HepG2 (cell line): ENCODE data around the gene CACNA1G. TPM values are rescaled to one million over a fixed set of nuclear protein-coding genes. Genes with fewer than 3 reads are reported as not detected.

ENCODE experiments used
- DRAP1 ChIP-seq: IDR thresholded peaks from 2 replicates; pipeline ENCODE4 v1.6.1; 2016; ENCODE audit warnings: missing genetic modification reagents, missing compliant biosample characterization
- FOXC1 ChIP-seq: sonication (generic); formaldehyde crosslinking; IDR thresholded peaks from 2 replicates; pipeline ENCODE4 v1.8.0; 2022; ENCODE audit warnings: mild to moderate bottlenecking, missing genetic modification reagents, borderline replicate concordance
- FOXP4 ChIP-seq: sonication (generic); formaldehyde crosslinking; IDR thresholded peaks from 2 replicates; pipeline ENCODE4 v1.4.0; 2020; ENCODE audit warnings: missing genetic modification reagents
- HMG20A ChIP-seq: IDR thresholded peaks from 2 replicates; pipeline ENCODE4 v1.6.1; 2016; ENCODE audit warnings: borderline replicate concordance
- POLR2G ChIP-seq: fragments of 200-400 bp; formaldehyde crosslinking; IDR thresholded peaks from 2 replicates; pipeline ENCODE4 v1.6.1; 2018; ENCODE audit warnings: mild to moderate bottlenecking, low read depth, low read length, moderate library complexity
- TCF7L2 ChIP-seq: IDR thresholded peaks from 2 replicates; pipeline ENCODE4 v1.6.1; 2011; ENCODE audit warnings: mild to moderate bottlenecking, low read depth, low read length, moderate library complexity
- TEAD3 ChIP-seq: optimal IDR thresholded peaks from 2 replicates; pipeline ENCODE3; 2016; ENCODE audit warnings: borderline replicate concordance
- UBTF ChIP-seq: sonication (generic); formaldehyde crosslinking; IDR thresholded peaks from 2 replicates; pipeline ENCODE4 v1.4.0; 2020; ENCODE audit warnings: mild to moderate bottlenecking, missing genetic modification reagents
- ZFP37 ChIP-seq: sonication (generic); formaldehyde crosslinking; IDR thresholded peaks from 2 replicates; pipeline ENCODE4 v1.4.0; 2020; ENCODE audit warnings: missing genetic modification reagents, borderline replicate concordance
- ZNF138 ChIP-seq: sonication (generic); formaldehyde crosslinking; IDR thresholded peaks from 2 replicates; pipeline ENCODE4 v1.5.0; 2020; ENCODE audit warnings: mild to moderate bottlenecking, low read depth, missing genetic modification reagents
- ZNF660 ChIP-seq: sonication (generic); formaldehyde crosslinking; IDR thresholded peaks from 2 replicates; pipeline ENCODE4 v1.5.1; 2020; ENCODE audit warnings: mild to moderate bottlenecking, low read depth, missing genetic modification reagents, borderline replicate concordance
- ZNF670 ChIP-seq: sonication (generic); formaldehyde crosslinking; IDR thresholded peaks from 2 replicates; pipeline ENCODE4 v1.8.0; 2022; ENCODE audit warnings: mild to moderate bottlenecking, missing genetic modification reagents, borderline replicate concordance
- ZNF674 ChIP-seq: sonication (generic); formaldehyde crosslinking; IDR thresholded peaks from 2 replicates; pipeline ENCODE4 v1.5.0; 2020; ENCODE audit warnings: low read depth, mild to moderate bottlenecking, missing genetic modification reagents
- ZNF839 ChIP-seq: sonication (generic); formaldehyde crosslinking; IDR thresholded peaks from 2 replicates; pipeline ENCODE4 v1.4.0; 2020; ENCODE audit warnings: missing genetic modification reagents, mild to moderate bottlenecking, borderline replicate concordance
- polyA plus RNA-seq, 8 experiments: library from polyadenylated mRNA; depleted of rRNA in 3 of 8; stranded (reverse) in 7 of 8; unstranded in 1 of 8; fragments of >200 nt; fragmentation: Illumina TruSeq in 4 of 8; extraction: Trizol in 4 of 8; gene quantifications; 2 replicates each; pipeline versions ENCODE4 v1.2.1 to v1.2.3, GENCODE V29; 2011 to 2016; ENCODE audit warnings: low read depth in 4 of 8, missing spikeins in 1 of 8, mixed read lengths in 1 of 8; ENCODE audit not compliant: insufficient read depth in 1 of 8
- total RNA-seq, 5 experiments: library from RNA; depleted of rRNA; stranded (reverse); fragments of >200 nt; fragmentation: Illumina TruSeq; extraction: Trizol; gene quantifications; 2 replicates each; pipeline ENCODE4 v1.2.3, GENCODE V29; 2016; ENCODE audit warnings: low read depth in 1 of 5
- TF ChIP-seq, protein P1 (sequence below): sonication (generic); formaldehyde crosslinking; IDR thresholded peaks from 2 replicates; pipeline ENCODE4 v1.8.1; 2023; ENCODE audit warnings: mild to moderate bottlenecking, inconsistent platforms, moderate library complexity, missing genetic modification reagents, borderline replicate concordance
- TF ChIP-seq, protein P2 (sequence below): sonication (generic); formaldehyde crosslinking; IDR thresholded peaks from 2 replicates; pipeline ENCODE4 v1.5.0; 2020; ENCODE audit warnings: missing genetic modification reagents
- TF ChIP-seq, protein P3 (sequence below): IDR thresholded peaks from 2 replicates; pipeline ENCODE4 v1.6.1; 2018; ENCODE audit warnings: missing genetic modification reagents

The CACNA1G gene
- total and polyA plus RNA-seq, 2 of the 13 experiments (the other 11 are each of a cell fraction or from before 2014, with no cell fraction given): 0.02 TPM; not detected in 1

DNA sequence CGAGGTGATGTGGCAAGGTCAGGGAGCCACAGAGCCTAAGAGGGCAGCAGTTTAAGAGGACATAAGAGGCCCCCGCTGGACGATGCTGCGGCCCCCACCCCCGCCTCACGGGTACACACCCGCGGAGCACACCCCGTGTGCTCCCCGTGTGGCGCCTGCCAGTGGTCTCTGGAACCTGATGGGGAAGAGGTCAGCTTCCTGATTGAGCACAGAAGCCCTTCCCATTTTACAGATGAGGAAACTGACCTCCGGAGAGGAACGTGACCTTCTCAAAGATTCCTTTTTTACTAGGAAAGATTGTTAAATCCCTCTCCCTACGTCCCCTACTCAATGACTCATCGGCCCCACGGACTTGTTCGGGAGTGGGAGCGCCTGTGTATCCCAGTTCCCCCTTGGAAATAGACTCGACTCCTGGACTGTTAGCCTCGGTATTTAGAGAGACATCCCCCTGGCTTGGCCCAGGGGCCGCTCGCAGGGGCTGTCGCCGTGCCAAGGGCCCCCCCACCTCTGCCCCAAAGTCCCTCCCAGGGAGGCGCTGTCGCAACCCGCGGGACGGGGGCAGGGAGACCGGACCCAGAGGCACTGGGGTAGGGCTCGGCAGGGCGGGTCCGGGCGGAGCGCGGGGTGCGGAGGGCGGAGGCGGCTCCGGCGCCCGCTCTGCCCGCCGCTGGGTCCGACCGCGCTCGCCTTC is 73.9 kb downstream of the CACNA1G start, which contains the start of gene ABCC3 (continued):
- TF ChIP-seq UBTF: peak; percentile 91; the same call in 1 of the 2 replicates
- no peak for TF ChIP-seq ZNF839 (CRISPR knock-in tag)
- no peak for TF ChIP-seq DRAP1
- no peak for TF ChIP-seq ZNF674
- TF ChIP-seq POLR2G: peak; percentile 73
- peak; percentile 50; the same call in 1 of the 2 replicates for TF ChIP-seq ZNF138
- TF ChIP-seq TCF7L2: no peak
- TF ChIP-seq, protein P1, sequence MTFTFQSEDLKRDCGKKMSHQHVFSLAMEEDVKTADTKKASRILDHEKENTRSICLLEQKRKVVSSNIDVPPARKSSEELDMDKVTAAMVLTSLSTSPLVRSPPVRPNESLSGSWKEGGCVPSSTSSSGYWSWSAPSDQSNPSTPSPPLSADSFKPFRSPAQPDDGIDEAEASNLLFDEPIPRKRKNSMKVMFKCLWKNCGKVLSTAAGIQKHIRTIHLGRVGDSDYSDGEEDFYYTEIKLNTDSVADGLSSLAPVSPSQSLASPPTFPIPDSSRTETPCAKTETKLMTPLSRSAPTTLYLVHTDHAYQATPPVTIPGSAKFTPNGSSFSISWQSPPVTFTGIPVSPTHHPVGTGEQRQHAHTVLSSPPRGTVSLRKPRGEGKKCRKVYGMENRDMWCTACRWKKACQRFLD (CRISPR knock-in tag): no peak
- TF ChIP-seq, protein P2, sequence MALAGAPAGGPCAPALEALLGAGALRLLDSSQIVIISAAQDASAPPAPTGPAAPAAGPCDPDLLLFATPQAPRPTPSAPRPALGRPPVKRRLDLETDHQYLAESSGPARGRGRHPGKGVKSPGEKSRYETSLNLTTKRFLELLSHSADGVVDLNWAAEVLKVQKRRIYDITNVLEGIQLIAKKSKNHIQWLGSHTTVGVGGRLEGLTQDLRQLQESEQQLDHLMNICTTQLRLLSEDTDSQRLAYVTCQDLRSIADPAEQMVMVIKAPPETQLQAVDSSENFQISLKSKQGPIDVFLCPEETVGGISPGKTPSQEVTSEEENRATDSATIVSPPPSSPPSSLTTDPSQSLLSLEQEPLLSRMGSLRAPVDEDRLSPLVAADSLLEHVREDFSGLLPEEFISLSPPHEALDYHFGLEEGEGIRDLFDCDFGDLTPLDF: no peak
- TF ChIP-seq FOXP4 (CRISPR knock-in tag): 0 out of 2 replicates have a peak, but pooled peaks have one; percentile 25
- no peak for TF ChIP-seq ZFP37
- TF ChIP-seq, protein P3, sequence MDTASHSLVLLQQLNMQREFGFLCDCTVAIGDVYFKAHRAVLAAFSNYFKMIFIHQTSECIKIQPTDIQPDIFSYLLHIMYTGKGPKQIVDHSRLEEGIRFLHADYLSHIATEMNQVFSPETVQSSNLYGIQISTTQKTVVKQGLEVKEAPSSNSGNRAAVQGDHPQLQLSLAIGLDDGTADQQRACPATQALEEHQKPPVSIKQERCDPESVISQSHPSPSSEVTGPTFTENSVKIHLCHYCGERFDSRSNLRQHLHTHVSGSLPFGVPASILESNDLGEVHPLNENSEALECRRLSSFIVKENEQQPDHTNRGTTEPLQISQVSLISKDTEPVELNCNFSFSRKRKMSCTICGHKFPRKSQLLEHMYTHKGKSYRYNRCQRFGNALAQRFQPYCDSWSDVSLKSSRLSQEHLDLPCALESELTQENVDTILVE (CRISPR knock-in tag): 0 out of 2 replicates have a peak, but pooled peaks have one; percentile 37
- no peak; the same call in 1 of the 2 replicates for TF ChIP-seq FOXC1 (CRISPR knock-in tag)
- TF ChIP-seq ZNF670: 0 out of 2 replicates have a peak, but pooled peaks have one; percentile 23
- TF ChIP-seq ZNF660: no peak
- peak; percentile 62 for TF ChIP-seq TEAD3 (CRISPR knock-in tag)
- TF ChIP-seq HMG20A (CRISPR knock-in tag): 0 out of 2 replicates have a peak, but pooled peaks have one; percentile 8
